IPS-NIHi7 (cell line): ENCODE measurements around the gene GGPS1.
A peak's percentile ranks its signal among the peaks of the same experiment; 100 is the strongest.
"Not testable (repeated sequence)": the region's sequence is repeated elsewhere in the genome, so short reads cannot be mapped to it uniquely, and the experiment has no call there.

Experiments
- DNase-seq: peaks from one replicate; pipeline ENCODE4 v3.0.0; 2012; ENCODE audit warnings: mixed read lengths; ENCODE audit errors: extremely low spot score

The GGPS1 gene

DNA sequence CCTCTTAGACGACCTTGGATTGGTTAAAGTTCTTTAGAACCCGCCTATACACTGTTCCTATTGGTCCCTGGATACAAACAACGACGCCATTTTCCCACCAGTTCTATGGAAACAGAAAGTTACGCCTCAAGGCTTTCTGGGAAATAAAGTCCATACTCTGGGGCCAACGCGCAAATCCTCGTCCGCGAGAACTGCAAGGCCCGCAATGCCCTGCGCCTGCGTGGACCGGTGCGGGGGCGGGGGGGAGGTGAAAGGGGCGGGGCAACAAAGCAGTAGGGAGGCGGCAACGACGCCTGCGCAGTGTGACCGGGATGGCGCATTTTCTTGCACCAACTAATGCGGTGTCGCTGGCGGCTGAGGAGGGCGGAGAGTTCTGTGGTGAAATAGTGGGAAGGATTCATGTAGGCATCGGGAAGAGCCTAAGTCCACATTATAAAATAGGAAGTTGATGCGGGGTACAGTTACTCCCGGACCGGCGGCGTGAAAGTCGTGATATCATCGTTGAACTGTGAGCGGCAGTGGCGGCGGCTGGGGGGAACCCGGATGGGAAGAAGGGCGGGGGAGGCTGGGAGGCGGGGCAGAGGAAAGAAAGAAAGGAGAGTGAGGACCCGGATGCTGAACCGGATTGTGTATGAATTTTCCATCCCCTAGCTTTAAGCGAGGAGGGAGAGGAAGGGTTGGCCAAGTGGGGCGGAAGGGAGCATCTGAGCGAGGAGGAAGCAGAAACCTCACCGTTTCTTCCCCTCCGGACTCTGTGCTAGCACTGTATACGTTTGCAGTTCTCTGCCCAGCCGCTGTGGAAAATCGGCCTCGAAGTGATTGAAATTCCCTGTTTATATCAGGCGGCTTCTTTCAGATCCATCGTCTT lies at the start of gene GGPS1:
TSS of gene GGPS1 (plus strand) at position 300 of the 868 bp plus-strand sequence. CDS start 6,695 bp downstream, outside the sequence.
- peak; percentile 90 for DNase-seq

DNA sequence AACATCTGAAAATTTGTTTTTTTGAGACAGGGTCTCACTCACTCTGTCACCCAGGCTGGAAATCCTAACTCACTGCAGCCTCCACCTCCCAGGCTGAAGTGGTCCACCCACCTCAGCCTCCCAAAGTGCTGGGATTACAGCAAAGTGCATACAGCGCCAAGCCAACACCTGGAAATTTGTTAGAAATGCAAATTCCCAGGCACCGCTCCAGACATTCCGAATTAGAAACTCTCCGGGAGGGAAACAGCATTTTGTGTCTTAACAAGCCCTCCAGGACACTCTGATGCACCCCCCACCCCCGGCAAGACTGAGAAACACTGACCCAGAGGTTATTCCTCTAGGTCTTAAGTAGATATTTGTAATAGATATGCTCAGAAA lies 49.5 kb upstream of the GGPS1 start:
- DNase-seq = no peak

DNA sequence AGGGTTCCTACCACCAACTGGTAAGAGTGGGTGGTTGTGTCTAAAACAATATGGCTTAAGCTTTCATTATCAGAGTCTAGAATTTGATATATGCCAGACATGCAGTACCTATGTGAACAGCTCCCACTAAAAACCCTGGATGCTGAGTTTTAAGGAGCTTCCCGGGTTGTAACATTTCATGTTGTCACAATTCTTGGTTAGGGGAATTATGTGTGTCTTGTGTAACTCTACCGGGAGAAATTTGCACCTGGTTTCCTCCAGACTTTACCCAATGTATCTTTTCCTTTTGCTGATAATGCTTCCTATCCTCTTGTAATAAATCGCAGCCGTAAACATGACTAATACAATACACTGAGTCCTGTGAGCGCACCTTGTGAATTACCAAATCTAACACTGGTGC lies 48.7 kb upstream of the GGPS1 start:
- no peak for DNase-seq

DNA sequence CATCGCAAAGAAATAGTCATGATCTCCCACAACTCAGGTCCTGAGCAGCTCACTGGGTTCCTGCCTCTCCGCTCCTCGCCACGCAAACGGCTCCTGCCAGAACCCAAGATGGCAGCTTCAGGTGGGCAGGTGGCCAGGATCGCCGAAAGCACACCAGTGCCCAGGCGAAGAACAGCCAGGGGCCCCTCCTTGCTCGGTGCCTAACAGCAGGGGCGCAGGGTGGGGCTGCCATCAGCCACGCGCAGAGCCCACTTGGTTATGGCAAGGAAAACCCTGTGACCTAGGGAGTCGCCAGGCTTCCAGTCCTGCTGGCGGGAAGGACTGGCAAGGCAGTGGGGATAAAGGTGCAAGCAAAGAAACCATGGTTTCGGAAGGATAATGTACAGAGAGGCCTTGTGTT lies 47.9 kb upstream of the GGPS1 start:
- DNase-seq = no peak

DNA sequence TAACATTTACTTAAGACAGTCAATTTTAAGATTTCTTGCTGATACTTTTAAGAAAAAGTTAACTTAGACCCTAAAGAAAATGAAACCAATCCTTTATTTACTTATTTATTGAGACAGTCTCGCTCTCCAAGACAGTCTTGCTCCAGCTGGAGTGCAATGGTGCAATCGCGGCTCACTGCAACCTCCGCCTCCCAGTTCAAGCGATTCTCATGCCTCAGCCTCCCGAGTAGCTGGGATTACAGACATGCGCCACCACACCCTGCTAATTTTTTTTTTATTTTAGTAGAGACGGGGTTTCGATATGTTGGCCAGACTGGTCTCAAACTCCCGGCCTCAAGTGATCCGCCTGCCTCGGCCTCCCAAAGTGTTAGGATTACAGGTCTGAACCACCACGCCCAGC lies 44.7 kb upstream of the GGPS1 start:
- not testable (repeated sequence) for DNase-seq

DNA sequence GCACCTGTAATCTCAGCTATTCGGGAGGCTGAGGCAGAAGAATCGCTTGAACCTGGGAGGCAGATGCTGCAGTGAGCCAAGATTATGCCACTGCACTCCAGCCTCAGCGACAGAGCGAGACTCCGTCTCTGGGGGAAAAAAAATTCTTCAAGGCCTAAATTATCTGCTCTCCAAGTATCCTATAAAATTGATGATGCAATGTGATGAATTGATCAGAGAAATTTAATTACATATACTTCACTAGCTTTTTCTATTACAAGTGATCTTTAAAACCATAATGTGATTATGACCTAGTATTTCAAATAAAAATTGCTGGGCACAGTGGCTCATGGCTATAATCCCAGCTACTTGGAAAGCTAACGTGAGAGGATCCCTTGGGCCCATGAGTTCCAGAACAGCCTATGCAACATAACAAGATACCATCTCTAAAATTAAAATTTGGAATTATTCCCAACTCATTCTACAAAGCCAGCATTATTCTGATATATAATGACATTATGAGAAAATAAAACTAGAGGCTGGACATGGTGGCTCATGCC lies 44.1 kb upstream of the GGPS1 start:
- no peak for DNase-seq

DNA sequence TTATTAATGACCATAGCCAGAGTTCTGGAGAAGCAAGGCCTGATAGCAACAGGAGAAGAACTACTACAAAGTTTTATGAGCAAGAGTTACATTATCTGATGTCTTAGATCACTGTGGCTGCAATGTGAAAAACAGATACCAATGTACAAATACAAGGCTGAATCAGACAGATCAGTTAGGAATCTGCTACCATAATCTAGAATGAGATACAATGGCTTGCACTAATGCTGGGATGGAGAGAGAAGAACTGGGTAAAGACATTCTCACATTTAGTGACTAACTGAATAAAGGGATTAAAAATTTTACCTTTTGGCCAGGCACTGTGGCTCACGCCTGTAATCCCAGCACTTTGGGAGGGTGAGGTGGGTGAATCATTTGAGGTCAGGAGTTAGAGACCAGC lies 41.7 kb upstream of the GGPS1 start:
- DNase-seq = no peak

DNA sequence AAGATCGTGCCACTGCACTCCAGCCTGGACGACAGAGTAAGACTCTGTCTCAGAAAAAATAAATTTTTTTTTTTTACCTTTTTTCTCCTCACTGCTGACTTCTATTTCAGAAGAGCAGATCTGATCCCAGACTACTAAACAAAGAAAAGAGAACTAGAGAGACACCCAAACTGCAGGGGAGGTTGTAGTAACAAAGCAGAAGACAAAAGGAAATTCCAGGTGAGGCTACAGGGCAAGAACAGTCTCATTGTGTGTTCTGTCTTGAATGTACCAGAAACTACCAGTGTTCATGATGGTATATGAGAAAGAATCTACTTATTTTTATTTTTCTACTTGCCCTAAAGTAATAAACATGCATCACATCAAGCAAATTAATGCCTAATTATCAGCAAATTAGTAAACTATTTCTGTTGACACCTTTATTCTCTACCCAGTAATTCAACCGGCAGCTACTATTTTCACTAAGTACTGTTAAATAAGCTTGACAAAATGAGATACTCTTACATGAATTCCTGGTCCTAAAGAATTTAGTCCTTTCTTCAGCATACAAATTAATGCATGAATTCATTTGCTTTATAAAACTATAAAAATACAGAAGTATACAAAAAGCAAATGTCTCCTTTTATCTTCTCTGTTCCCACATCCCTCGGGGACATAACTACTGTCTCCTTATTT lies 41.0 kb upstream of the GGPS1 start:
- DNase-seq = no peak

DNA sequence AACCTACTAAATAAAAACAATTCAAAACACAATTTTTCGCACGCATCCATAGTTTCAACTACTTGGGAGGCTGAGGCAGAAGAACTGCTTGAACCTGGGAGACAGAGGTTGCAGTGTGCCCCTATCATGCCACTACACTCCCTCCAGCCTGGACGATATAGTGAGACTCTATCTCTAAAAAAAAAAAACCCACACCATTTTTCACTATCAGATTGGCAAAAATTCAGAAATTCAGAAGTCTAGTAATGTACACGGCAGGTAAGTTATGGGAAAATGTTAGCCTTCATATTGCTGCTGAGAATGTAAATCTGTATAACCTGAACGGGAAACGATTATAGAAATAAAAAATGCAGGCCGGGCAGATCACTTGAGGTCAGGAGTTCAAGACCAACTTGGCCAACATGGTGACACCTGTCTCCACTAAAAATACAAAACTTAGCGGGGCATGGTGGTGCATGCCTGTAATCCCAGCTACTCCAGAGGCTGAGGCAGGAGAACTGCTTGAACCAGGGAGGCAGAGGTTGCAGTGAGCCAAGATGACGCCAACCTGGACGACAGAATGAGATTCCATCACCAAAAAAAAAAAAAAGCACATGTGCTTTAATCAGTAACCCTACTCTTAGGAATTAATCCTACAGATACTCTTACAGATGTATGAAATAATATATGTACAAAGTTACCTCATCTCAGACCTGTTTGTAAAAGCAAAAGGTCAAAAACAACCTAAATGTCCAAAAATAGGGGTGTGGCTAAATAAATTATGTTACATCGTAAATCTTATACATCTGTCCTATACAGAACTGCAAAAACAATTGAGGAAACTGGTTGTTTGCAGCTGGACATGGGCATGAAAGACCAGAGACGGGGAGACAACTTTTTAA lies 38.3 kb upstream of the GGPS1 start:
- DNase-seq = no peak

DNA sequence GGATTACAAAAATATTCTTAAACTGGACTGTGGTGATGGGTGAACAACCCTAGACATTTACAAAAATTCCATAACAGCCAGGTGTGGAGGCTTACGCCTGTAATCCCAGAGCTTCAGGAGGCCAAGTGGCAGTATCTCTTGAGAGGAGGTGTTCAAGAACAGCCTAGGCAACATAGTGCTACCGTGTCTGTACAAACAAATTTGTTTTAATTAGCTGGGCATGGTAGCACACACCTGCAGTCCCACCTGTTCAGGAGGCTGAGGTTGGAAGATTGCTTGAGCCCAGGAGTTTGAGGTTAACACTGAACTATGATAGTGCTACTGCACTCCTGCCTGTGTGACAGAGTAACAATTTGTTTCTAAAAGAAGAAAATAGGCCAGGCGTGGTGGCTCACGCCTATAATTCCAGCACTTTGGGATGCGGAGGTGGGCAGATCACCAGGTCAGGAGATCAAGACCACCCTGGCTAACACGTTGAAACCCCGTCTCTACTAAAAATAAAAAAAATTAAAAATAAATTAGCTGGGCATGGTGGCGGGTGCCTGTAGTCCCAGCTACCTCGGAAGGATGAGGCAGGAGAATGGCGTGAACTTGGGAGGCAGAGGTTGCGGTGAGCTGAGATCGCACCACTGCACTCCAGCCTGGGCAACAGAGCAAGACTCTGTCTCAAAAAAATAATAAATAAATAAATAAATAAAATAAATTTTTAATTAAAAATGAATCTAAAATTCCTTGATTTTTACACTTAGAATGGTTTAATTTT lies 37.4 kb upstream of the GGPS1 start:
- DNase-seq = no peak

DNA sequence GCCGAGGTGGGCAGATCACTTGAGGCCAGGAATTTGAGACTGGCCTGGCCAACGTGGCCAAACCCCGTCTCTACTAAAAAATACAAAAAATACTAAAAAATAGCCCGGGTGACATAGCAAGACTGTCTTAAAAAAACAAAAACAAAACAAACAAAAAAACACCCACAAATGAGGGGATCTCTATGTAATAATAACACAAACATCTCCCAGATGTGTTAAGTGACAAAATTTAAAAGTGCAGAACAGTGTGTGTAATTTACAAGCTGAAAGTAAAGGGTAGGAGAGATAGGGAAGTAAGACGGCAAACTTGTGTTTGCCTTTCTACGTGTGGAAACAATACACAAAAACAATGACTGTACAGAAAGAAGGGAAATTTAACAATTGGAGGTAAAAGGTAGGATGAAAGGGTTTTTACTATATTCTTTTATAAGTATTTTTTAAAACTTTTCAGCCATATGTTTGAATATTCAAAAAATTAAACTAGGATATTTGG lies 36.7 kb upstream of the GGPS1 start:
- no peak for DNase-seq

DNA sequence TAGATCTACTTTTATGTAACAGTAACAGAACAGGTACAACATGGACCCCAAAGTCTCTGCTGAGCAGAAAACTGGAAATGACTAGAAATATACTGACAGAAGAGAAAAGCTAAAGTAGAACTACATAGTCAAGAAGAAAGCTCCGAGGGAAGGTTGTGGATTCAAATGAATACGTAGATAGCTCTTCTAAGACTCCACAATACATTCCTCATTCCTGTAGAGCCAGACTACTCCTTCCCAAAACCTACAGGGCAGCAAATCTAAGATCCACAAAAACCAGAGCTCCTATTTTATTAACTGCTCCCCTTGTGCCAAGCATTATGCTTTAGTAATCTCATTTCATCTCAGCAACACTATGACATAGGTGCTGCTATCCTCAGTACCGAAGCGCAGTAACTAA lies 35.6 kb upstream of the GGPS1 start:
- DNase-seq = no peak

DNA sequence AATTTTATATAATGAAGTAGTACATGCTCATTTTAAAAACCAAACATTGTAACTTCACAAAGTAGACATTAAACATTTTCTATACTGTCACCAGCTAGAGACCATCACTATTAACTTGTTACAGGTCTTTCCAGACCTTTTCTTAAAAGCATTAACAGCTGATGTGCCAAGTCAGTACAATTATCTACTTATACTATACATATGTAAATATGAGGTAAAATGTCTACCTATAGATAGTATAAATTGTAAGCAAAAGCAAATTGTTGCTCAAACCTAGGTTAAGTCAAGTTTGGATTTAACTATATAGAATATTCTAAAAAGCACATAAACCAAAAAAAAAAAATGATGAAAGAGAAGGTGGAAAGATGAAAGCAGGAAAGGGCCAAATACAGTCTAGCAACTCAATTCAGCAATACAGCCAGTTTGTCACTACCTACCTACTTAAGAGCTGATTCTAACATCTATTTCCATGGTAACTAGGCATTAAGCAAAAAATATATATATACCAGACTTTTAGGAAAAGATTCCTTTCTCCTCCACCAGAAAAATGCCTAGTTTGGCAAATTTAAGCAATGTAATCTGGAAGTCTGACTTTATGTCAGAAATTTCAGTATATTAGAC lies 34.9 kb upstream of the GGPS1 start:
- DNase-seq = no peak

DNA sequence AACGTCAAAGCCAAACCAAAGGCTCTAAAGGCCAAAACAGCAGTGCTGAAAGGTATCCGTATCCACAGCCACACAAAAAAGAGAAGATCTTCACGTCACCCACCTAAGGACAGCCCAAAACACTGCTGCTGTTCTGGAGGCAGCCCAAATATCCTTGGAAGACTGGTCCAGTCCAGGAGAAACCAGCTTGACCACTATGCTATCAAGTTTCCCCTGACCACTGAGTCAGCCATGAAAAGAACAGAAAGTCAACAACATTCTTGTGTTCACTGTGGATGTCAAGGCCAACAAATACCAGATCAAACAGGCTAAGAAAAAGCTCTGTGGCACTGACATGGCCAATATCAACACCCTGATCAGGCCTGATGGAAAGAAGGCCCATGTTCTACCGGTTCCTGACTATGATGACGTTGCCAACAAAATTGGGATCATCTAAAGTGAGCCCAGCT lies 32.4 kb upstream of the GGPS1 start:
- no peak for DNase-seq

DNA sequence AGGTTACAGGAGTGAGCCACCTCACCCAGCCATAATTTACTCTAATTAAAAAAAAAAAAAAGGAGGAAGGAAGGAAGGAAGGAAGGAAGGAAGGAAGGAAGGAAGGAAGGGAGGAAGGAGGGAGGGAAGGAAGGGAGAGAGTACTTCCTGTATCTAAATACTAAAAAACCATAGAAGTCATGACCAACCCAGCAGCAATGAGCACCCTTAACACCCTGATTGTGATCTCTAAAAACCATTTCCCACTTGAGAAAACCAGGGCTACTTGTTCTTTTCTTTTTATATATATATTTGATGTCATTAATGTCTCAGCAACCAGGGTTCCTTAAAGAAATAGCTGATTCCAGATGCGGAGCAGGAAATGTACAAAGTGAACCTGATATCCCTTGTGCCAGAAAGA lies 31.6 kb upstream of the GGPS1 start:
- no peak for DNase-seq

DNA sequence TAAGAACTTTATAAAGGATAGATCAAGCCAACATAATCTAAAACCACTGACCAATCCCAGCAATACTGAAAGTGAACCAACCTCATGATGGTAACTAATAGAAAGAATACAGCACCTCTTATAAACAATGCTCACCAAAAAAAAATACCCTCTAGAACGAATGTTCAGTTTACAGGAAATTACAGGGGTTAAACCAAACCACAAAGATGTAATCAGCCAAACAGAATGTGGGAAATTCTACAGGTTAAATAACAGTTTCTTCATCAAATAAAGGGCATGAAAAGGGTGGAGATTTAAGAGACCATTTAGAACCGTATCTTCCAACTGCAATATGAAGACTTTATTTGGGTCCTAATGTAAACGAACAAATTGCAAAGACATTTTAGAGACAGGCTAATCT lies 30.8 kb upstream of the GGPS1 start:
- DNase-seq = no peak

DNA sequence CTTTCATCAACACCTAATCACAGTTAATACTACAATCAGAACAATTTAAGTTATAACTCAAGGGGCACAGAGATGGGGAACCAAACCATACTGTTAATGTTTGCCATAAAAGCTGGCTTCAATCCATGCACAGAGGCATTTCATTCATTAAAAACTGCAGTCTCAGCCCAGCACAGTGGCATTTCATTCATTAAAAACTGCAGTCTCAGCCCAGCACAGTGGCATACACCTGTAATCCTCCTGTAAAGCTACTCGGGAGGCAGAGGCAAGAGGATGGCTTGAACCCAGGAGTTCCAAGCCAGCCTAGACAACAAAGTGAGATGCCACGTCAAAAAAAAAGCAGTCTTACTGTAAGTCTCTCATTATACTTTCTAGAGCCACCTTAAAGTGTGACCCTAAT lies 29.6 kb upstream of the GGPS1 start:
- no peak for DNase-seq

DNA sequence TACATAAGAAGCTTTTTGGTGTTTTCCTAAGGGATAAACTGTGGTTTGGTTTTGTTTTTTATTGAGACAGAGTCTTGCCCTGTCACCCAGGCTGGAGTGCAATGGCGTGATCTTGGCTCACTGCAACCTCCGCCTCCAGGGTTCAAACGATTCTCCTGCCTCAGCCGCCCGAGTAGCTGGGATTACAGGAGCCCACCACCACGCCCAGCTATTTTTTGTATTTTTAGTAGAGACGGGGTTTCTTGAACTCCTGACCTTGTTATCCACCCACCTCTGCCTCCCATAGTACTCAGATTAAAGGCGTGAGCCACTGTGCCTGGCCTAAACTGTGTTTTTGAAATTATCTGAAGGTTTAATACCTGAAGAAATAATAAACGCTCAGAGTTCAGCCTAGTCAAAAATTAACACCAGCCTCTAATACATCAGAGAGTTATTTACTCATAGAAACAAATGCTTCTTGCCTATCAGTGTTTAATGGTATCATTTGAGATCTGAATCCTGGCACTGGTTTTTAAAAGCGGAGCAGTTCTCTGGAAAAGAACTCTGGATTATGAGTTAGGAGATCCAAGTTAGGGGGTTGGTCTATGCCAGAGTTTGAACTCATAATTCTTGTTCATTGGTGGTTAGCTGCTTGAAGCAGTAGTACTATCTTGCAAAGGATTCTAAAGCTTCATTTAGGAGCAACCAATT lies 29.1 kb upstream of the GGPS1 start:
- no peak for DNase-seq

DNA sequence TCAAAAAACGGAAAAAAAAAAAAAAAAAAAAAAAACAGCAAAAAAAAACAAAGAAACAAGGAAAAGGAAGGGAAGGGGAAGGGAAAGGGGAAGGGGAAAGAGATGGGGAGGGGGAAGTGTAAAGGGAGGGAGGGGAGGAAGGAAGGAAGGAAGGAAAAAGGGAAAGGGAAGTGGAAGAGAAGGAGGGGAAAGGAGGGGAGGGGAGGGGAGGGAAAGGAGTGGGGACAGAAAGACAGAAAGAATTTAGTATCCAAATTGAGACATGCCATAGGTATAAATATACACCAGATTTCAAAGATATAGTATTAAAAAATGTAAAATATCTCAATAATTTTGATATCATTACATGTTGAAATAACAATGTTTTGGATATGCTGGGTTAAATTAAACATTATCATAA lies 26.2 kb upstream of the GGPS1 start:
- DNase-seq = no peak
